OCI-LY3 (cell line): Measurements from ENCODE around the gene PKHD1.

ENCODE experiments used
- CTCF ChIP-seq: fragments of 200-600, 300-600 bp; sonication (generic); IDR thresholded peaks from 2 replicates; pipeline ENCODE4 v1.5.1; 2014; ENCODE audit warnings: antibody characterized with exemption, low read length, low read depth
- EZH2phosphoT487 ChIP-seq: fragments of 200-600 bp; shearing (Covaris generic); IDR thresholded peaks from 2 replicates; pipeline ENCODE4 v1.6.1; 2018; ENCODE audit warnings: antibody characterized with exemption, mixed run types, low read depth

GRCh38 chr6:51743999-51744398 lies 343.4 kb downstream of the PKHD1 start:
- TF ChIP-seq CTCF (no peak), EZH2phosphoT487 (no peak)
